ENCODE measurements around the gene B4GALT1. TPM values are rescaled to one million over a fixed set of nuclear protein-coding genes. Genes with fewer than 3 reads are reported as not detected.

B4GALT1 gene
- total and polyA plus RNA-seq, 2 of the 8 experiments (the other 6 are each of a cell fraction or from before 2014, with no cell fraction given) = 12.8 to 18.2 TPM

GRCh38 chr9:33192493-33193255, 25.5 kb upstream of the B4GALT1 start:
- Histone ChIP-seq H3K56ac (replicated peaks; ENCODE audit: insufficient read length, low read depth, low read length) (no peak overlapping the region), H2BK120ac (replicated peaks; ENCODE audit: low read depth, low read length) (no peak overlapping the region), H3K36me3 (ENCODE audit: control insufficient read depth in 2 of 4, insufficient read depth in 4 of 4, low read length in 3 of 4) (no peaks in the 10 kb centered on the region), H4K8ac (ENCODE audit: extremely low read depth, insufficient read depth, low read length) (no peak overlapping the region), H2AK5ac (ENCODE audit: low read depth, low read length) (no peak overlapping the region), H3K14ac (ENCODE audit: insufficient read length) (no peak overlapping the region), H2BK5ac (ENCODE audit: low read depth, low read length) (no peak overlapping the region), H3K23me2 (ENCODE audit: low read depth, low read length) (no peaks in the 10 kb centered on the region), H3K9ac (replicated peaks in 1 of 4; ENCODE audit: extremely low read depth in 1 of 4, low read depth in 3 of 4, low read length in 3 of 4) (no peak overlapping the region), H3K18ac (ENCODE audit: extremely low read depth, low read length) (no peak overlapping the region), H3K27me3 (replicated peaks in 1 of 4; ENCODE audit: control insufficient read depth in 3 of 4, extremely low read depth in 1 of 4, insufficient read depth in 3 of 4, low read length in 3 of 4) (no peaks in the 10 kb centered on the region), H3K9me3 (ENCODE audit: insufficient read depth in 2 of 2, low read depth in 1 of 2, low read length in 1 of 2) (no peaks in the 10 kb centered on the region), H3K4me3 (ENCODE audit: extremely low read depth in 1 of 4, insufficient read depth in 2 of 4, low read depth in 3 of 4, low read length in 4 of 4) (no peak overlapping the region), H3K4ac (replicated peaks; ENCODE audit: insufficient read length, low read depth, low read length) (no peak overlapping the region), H4K91ac (replicated peaks; ENCODE audit: insufficient read length, low read length) (no peak overlapping the region), H3K79me1 (ENCODE audit: low read depth, low read length) (no peaks in the 10 kb centered on the region), H2BK12ac (ENCODE audit: low read depth, low read length) (no peak overlapping the region), H3K79me2 (ENCODE audit: control insufficient read depth in 1 of 2, insufficient read depth in 2 of 2, low read length in 2 of 2) (no peaks in the 10 kb centered on the region), H2BK15ac (ENCODE audit: low read length) (no peak overlapping the region), H2AFZ (ENCODE audit: low read length) (no peak overlapping the region), H2BK20ac (ENCODE audit: low read length) (no peak overlapping the region), H3K4me1 (replicated peaks in 1 of 4; ENCODE audit: control insufficient read depth in 3 of 4, insufficient read depth in 4 of 4, low read length in 3 of 4) (no peaks in the 10 kb centered on the region), H4K5ac (ENCODE audit: insufficient read length, low read depth, low read length) (no peak overlapping the region), H4K20me1 (replicated peaks in 1 of 2; ENCODE audit: control insufficient read depth in 1 of 2, insufficient read depth in 2 of 2, low read length in 2 of 2) (no peaks in the 10 kb centered on the region), H3K27ac (ENCODE audit: low read depth, low read length) (no peak overlapping the region), H3K23ac (ENCODE audit: insufficient read length) (no peak overlapping the region), H3K4me2 (ENCODE audit: insufficient read depth in 1 of 2, low read depth in 2 of 2, low read length in 2 of 2) (no peak overlapping the region)
- ChIA-PET CTCF (ENCODE audit: partially characterized antibody) (interaction anchor here (0.6 to 2.2 kb wide), 5 partner anchors 19 to 61 kb away, joined by 3 to 9 read pairs (median 3); no protein-coding TSS in a partner anchor), POLR2A (ENCODE audit: partially characterized antibody) (no interaction called here)
- DNase-seq (ENCODE audit: low read depth in 1 of 2, low spot score in 2 of 2) = no peak
- TF ChIP-seq BACH1 (IDR thresholded peaks at IDR 0.05; ENCODE audit: low read length) = no peak
- TF ChIP-seq SRF (IDR thresholded peaks at IDR 0.05; ENCODE audit: low read depth, low read length) = no peak
- TF ChIP-seq BRCA1 (IDR thresholded peaks at IDR 0.05; ENCODE audit: low read depth, low read length) = no peak
- no peak for TF ChIP-seq POLR2AphosphoS5 (IDR thresholded peaks at IDR 0.05; ENCODE audit: low read depth, low read length)
- TF ChIP-seq SUZ12 (IDR thresholded peaks at IDR 0.05; ENCODE audit: low read length) = no peak
- no peak for TF ChIP-seq ASH2L (IDR thresholded peaks at IDR 0.05; ENCODE audit: low read length)
- no peak for TF ChIP-seq SP4 (IDR thresholded peaks at IDR 0.05; ENCODE audit: low read length)
- FAIRE-seq = no peak
- WGBS, 2 experiments (ENCODE audit: extremely low coverage in 1 of 2, insufficient coverage in 1 of 2, insufficient read length in 1 of 2, insufficient replicate concordance in 2 of 2, low coverage in 1 of 2, low lambda C conversion rate in 2 of 2, missing lambda C conversion rate in 1 of 2) = 89% methylated on average over 3 of the region's 3 CpGs; no CpG with 5 or more reads in 1 of the 2 experiments
